Measurements from ENCODE around the gene DRC1. TPM values are rescaled to one million over a fixed set of nuclear protein-coding genes. Genes with fewer than 3 reads are reported as not detected.

The DRC1 gene
- total RNA-seq, 1 donor from 2014 or later, result not detected

GRCh38 chr2:26485099-26485498, 83.4 kb downstream of the DRC1 start:
- Mint-ChIP-seq H3K27me3 (no peaks in the 10 kb centered on the region), H3K36me3 (ENCODE audit: low read depth) (no peaks in the 10 kb centered on the region), H3K27ac (no peak overlapping the region)

GRCh38 chr2:26485725-26486418, 84.2 kb downstream of the DRC1 start:
- Mint-ChIP-seq H3K27me3 (no peaks in the 10 kb centered on the region), H3K27ac (no peak overlapping the region), H3K36me3 (ENCODE audit: low read depth) (no peaks in the 10 kb centered on the region), H3K9me3 (no peaks in the 10 kb centered on the region), H3K4me3 (no peak overlapping the region), H3K4me1 (peaks cover 11% of the 10 kb centered on the region)
- intact Hi-C loops (cut with micrococcal nuclease), result no loop called here
- no peak for DNase-seq

More at GRCh38 chr2:26485099-26485498, 83.4 kb downstream of the DRC1 start:
- no peak overlapping the region for H3K4me3 Mint-ChIP-seq
- peaks cover 11% of the 10 kb centered on the region for H3K4me1 Mint-ChIP-seq
- no peak for DNase-seq
- H3K9me3 Mint-ChIP-seq, result no peaks in the 10 kb centered on the region
- intact Hi-C loops (cut with micrococcal nuclease), result no loop called here

- no peaks in the 10 kb centered on the region for H3K27me3 Mint-ChIP-seq
- H3K27ac Mint-ChIP-seq, result no peak overlapping the region
- peaks cover 11% of the 10 kb centered on the region for H3K4me1 Mint-ChIP-seq
- DNase-seq, result no peak
- no peaks in the 10 kb centered on the region for H3K36me3 Mint-ChIP-seq (ENCODE audit: low read depth)
- no peak overlapping the region for H3K4me3 Mint-ChIP-seq
- H3K9me3 Mint-ChIP-seq, result no peaks in the 10 kb centered on the region
- intact Hi-C loops (cut with micrococcal nuclease), result no loop called here
Observed at GRCh38 chr2:26486789-26487188, 85.1 kb downstream of the DRC1 start.

- intact Hi-C loops (cut with micrococcal nuclease), result no loop called here
- Mint-ChIP-seq H3K4me1 (peaks cover 11% of the 10 kb centered on the region), H3K4me3 (no peak overlapping the region), H3K27ac (no peak overlapping the region), H3K27me3 (no peaks in the 10 kb centered on the region), H3K9me3 (no peaks in the 10 kb centered on the region), H3K36me3 (ENCODE audit: low read depth) (no peaks in the 10 kb centered on the region)
- no peak for DNase-seq
Observed at GRCh38 chr2:26487192-26487591, 85.5 kb downstream of the DRC1 start.

DNA sequence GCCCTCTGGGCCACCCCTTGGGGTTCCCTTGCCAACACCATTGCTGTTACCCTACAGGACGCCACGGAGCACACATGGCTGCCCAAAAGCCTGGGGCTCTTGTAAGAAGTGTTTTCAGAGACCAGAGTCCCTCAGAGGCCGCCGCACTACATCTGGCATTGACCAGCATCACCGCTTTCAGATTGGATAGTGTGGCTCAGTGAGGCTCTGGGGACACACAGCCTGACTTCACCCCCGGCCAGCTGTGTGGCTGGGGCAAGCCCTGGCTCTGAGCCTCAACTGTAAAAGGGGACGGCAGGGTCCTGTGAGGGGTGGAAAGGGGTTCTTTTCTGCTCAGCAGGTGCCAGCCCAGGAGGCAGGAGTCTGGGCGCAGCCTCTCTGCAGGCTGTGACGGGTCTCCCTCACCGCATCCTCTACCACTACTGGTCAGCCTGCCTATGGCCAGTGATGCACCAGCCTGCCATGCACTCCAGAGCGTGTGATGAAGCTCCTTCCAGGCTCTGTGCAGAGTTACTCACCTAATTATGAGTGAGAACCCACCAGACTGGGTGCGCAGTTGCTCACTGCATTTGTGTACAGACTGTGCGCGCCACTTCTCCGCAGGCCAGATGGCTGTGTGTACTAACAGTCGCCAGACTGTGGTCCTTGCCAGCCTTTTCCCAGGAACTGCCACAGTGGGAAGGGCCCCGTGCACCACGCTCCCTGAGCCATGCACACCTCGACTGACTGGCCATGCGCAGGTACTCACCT, 86.9 kb downstream of the DRC1 start:
- H3K4me3 Mint-ChIP-seq, result no peak overlapping the region
- DNase-seq, result no peak
- intact Hi-C loops (cut with micrococcal nuclease), result no loop called here
- H3K4me1 Mint-ChIP-seq, result peaks cover 11% of the 10 kb centered on the region
- H3K27ac Mint-ChIP-seq, result no peak overlapping the region
- H3K36me3 Mint-ChIP-seq (ENCODE audit: low read depth), result no peaks in the 10 kb centered on the region
- no peaks in the 10 kb centered on the region for H3K9me3 Mint-ChIP-seq
- H3K27me3 Mint-ChIP-seq, result no peaks in the 10 kb centered on the region

DNA sequence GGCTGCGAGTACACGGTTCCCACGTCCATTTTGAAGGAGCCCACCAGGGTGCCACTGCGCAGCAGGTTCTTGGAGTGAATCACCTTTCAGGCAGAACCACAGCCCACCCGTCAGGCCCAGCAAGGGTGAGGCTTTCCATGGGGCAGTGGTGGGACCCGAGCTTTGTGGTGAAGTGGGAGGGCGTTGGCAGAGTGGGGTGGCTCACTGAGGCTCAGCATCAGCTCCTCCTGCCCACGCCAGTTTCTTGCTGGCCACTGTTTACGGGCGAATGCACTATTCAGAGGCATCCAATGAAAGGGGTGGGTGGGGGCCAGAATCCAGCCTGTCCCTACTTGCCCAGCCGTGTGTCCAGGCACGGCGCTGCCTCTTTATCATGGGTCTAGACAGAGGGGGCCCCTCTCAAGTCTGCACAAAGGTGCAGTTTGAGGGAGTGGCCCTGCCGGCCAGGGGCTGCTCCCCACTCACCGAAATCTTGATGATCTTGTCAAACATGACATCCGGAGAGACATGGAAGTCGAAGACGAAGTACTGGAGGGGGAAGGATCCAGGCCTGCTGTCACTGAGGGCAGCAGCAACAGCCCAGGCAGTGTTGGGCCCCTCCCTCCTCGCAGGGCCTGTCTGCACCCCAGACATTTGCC, 87.6 kb downstream of the DRC1 start:
- intact Hi-C loops (cut with micrococcal nuclease), result no loop called here
- no peak for DNase-seq
- H3K4me1 Mint-ChIP-seq, result peaks cover 11% of the 10 kb centered on the region
- H3K9me3 Mint-ChIP-seq, result no peaks in the 10 kb centered on the region
- H3K4me3 Mint-ChIP-seq, result no peak overlapping the region
- no peaks in the 10 kb centered on the region for H3K27me3 Mint-ChIP-seq
- H3K27ac Mint-ChIP-seq, result no peak overlapping the region
- no peaks in the 10 kb centered on the region for H3K36me3 Mint-ChIP-seq (ENCODE audit: low read depth)

DNA sequence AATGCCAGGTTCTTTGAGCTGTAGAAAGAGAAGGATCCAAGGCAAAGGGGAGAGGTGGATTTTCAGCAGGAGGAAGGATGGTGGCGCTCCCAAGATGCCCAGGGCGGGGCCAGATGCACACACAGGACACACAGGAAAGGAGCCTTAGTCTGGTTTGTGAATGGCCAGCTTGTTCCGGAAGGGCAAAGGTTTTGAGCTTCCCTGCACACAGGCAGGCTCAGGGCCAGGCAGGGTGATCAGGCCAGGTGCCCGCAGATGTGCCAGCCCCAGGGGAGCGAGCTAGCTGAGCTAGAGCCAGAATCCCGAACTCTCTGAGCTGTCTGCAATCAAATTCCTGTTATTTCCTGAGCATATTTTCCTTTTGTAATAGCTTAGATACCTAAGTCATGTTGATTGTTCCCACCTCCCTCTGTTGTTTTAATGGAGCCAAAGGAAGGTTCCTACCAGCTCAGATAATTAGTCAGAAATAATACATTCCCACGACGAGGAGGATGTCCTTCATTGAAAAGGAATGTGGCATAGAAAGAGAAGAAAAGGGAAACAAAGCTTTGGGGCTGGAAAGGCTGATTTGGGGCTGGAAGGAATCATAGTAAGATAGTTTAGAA, 89.9 kb downstream of the DRC1 start:
- Mint-ChIP-seq H3K27me3 (no peaks in the 10 kb centered on the region), H3K27ac (no peak overlapping the region), H3K36me3 (ENCODE audit: low read depth) (no peaks in the 10 kb centered on the region), H3K9me3 (no peaks in the 10 kb centered on the region), H3K4me3 (no peak overlapping the region), H3K4me1 (peaks cover 8% of the 10 kb centered on the region)
- intact Hi-C loops (cut with micrococcal nuclease), result no loop called here
- no peak for DNase-seq

GRCh38 chr2:26492749-26493515, 91.2 kb downstream of the DRC1 start:
- intact Hi-C loops (cut with micrococcal nuclease), result no loop called here
- Mint-ChIP-seq H3K27ac (no peak overlapping the region), H3K9me3 (no peaks in the 10 kb centered on the region), H3K4me3 (no peak overlapping the region), H3K36me3 (ENCODE audit: low read depth) (no peaks in the 10 kb centered on the region), H3K27me3 (peaks cover 4% of the 10 kb centered on the region), H3K4me1 (no peaks in the 10 kb centered on the region)
- no peak for DNase-seq

DNA sequence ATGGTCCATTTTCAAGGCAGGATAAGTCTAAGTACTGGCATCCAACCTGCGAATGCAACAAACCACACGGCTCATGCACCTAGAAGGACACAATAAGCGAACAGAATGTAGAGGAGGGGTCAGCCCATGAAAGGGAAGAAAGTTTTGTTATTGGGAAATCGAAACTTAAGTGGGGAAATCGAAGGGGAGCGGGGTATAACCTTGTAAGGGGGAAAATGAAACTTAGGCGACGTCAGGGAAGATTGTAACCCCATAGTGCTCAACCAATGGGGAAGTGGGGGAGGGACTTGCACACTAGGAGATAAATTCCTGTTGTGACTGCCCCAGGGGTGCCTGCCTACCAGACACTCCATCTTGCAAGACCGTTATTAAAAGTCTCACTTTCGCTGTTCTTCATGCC, 91.8 kb downstream of the DRC1 start:
- Mint-ChIP-seq H3K4me3 (no peak overlapping the region), H3K27me3 (peaks cover 6% of the 10 kb centered on the region), H3K9me3 (no peaks in the 10 kb centered on the region), H3K36me3 (ENCODE audit: low read depth) (no peaks in the 10 kb centered on the region), H3K4me1 (no peaks in the 10 kb centered on the region), H3K27ac (no peak overlapping the region)
- DNase-seq, result no peak
- intact Hi-C loops (cut with micrococcal nuclease), result no loop called here

DNA sequence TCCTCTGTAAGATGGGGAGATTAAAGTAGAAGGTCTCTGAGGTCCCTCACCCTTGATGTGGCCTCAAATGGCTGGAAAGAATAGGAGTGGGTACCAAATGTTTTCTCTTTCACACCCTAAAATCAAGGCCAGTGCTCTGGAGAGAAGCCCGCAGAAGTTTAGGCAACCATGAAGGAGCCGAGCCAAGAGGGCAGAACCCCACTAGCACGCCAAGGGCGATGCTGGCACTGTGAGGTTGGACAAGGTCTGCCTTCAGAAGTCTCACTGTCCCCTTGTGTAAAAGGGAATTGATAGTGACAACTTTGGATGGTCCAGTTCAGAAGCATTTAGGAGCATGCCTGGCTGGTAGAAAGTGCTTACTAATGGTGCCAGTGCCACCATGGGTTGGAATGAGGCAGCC, 92.5 kb downstream of the DRC1 start:
- Mint-ChIP-seq H3K36me3 (ENCODE audit: low read depth) (no peaks in the 10 kb centered on the region), H3K27me3 (peaks cover 11% of the 10 kb centered on the region), H3K9me3 (no peaks in the 10 kb centered on the region), H3K4me1 (no peaks in the 10 kb centered on the region), H3K27ac (no peak overlapping the region), H3K4me3 (no peak overlapping the region)
- intact Hi-C loops (cut with micrococcal nuclease), result no loop called here
- DNase-seq, result no peak

DNA sequence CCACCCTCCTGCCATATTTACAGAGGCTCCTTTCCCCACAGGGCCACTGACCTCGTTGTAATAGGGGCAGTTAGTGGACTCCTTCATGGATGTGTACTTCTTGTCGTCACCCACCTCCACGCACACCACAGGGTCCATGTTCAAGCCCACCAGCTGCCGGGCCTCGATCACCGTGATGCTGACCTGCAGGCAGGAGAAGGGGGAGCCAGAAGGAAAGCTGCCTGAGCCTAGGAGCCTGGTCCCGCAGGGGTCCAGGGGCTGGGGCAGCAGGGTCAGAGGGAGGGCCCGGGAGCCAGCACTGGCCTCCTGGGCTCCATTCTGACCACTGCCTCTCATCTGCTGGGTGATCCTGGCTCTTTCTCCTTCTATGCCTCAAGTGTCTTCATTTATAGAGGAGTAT, 93.2 kb downstream of the DRC1 start:
- intact Hi-C loops (cut with micrococcal nuclease), result no loop called here
- Mint-ChIP-seq H3K27me3 (peaks cover 12% of the 10 kb centered on the region), H3K27ac (no peak overlapping the region), H3K4me1 (no peaks in the 10 kb centered on the region), H3K36me3 (ENCODE audit: low read depth) (no peaks in the 10 kb centered on the region), H3K9me3 (no peaks in the 10 kb centered on the region), H3K4me3 (no peak overlapping the region)
- DNase-seq, result no peak

- no peaks in the 10 kb centered on the region for H3K36me3 Mint-ChIP-seq (ENCODE audit: low read depth)
- no peak overlapping the region for H3K27ac Mint-ChIP-seq
- no peaks in the 10 kb centered on the region for H3K4me1 Mint-ChIP-seq
- no peak overlapping the region for H3K4me3 Mint-ChIP-seq
- intact Hi-C loops (cut with micrococcal nuclease), result no loop called here
- peaks cover 12% of the 10 kb centered on the region for H3K27me3 Mint-ChIP-seq
- no peak for DNase-seq
- no peaks in the 10 kb centered on the region for H3K9me3 Mint-ChIP-seq
Observed at GRCh38 chr2:26495705-26496297, 94.1 kb downstream of the DRC1 start.

DNA sequence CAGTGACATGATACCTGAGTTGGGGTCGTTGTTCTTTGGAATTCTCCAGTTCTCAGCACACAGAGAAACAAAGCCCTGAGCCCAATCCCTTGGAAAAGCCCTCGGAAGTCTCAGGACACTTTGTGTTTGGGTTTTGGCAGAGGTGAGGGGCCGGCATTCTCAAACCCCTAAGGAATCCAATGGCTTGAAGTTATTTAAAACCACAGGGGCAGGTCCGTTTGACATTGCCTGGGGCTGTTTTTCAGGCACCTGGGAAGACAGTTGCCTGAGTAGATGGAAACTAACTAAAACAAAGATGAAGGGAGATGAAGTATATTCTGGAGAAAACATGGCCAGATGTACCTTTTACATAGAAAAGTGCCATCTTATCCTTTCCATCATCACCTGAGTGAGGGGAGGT, 98.7 kb downstream of the DRC1 start:
- Mint-ChIP-seq H3K27me3 (peaks cover 16% of the 10 kb centered on the region), H3K4me3 (no peak overlapping the region), H3K36me3 (ENCODE audit: low read depth) (no peaks in the 10 kb centered on the region), H3K27ac (no peak overlapping the region), H3K9me3 (no peaks in the 10 kb centered on the region), H3K4me1 (peaks cover 7% of the 10 kb centered on the region)
- intact Hi-C loops (cut with micrococcal nuclease), result loop anchor here (10.0 kb wide), 2 partner anchors 86 to 244 kb away; no protein-coding TSS in a partner anchor
- DNase-seq, result no peak
